HG02973 (cell line): ENCODE measurements around the gene UPK3BL1.

Experiments used
- ATAC-seq: cut with Tn5 transposase; IDR thresholded peaks from one replicate; pipeline ENCODE4 v1.9.1; 2021; ENCODE audit warnings: moderate library complexity; ENCODE audit not compliant: unreplicated experiment

UPK3BL1 gene

GRCh38 chr7:102589857-102590256 is 52.7 kb downstream of the UPK3BL1 start:
- peak; percentile 42 for ATAC-seq
